VCaP (cell line): ENCODE data around the gene OLIG3.

Source experiments
- H3K27ac ChIP-seq: fragments of 450-650 bp; 2 replicates; pipeline ENCODE4 v1.5.1; 2017
- CTCF ChIP-seq: fragments of 450-650 bp; conservative IDR thresholded peaks from 2 replicates; pipeline ENCODE4 v1.5.1; 2017; ENCODE audit warnings: mild to moderate bottlenecking, moderate library complexity

Gene OLIG3

DNA sequence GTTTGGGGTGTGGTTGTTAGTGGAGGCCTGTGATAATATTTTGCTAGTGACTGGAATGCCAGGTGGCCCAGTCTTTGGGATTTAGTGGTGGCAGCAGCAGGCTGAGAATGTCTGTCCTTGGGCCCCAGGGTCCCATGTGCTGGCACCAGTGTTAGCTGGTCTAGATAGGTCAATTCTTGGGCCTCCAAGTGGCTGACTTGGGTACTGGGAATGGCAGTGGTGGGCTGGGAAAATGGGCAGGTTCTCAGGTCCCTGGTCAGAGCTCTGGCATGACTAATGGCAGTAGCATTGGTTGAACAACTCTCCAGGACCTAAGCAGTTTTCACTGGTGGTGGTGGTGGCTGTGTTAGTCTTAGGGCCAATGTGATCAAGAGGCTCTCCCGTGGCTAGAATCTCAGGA lies 50.3 kb downstream of the OLIG3 start:
- no peak overlapping the region for H3K27ac ChIP-seq
- TF ChIP-seq CTCF: no peak
